ENCODE data around the gene IQCH.

GRCh38 chr15:67542420-67543347 is 288.1 kb downstream of the IQCH start, which contains the start of gene MAP2K5:
- TF ChIP-seq CTCF (IDR thresholded peaks at IDR 0.05), result no peak
- peak in 1 of 2 donors; percentile 32 for TF ChIP-seq POLR2A (IDR thresholded peaks at IDR 0.05)

Measured in vagina (tissue), 2 donors.